Left lung (tissue), 10 donors: Measurements from ENCODE around the gene SUGP2. TPM values are rescaled to one million over a fixed set of nuclear protein-coding genes. Genes with fewer than 3 reads are reported as not detected.

ENCODE experiments used
- ATAC-seq: fragments of 200-7000 bp; cut with Tn5 transposase; one replicate; pipeline ENCODE4 v1.9.1; 2020; ENCODE audit warnings: moderate library complexity
- DNase-seq, 4 donors: peaks; one replicate each; pipeline ENCODE4 v3.0.0-alpha.2; 2013 to 2020
- H3K27ac ChIP-seq, 2 donors: fragments of 200-600 bp; sonication (generic) in 1 of 2; one replicate each; pipeline versions ENCODE4 v1.5.0 to v1.8.0; 2020 to 2021
- H3K27me3 ChIP-seq, 2 donors: fragments of 200-600 bp; sonication (generic) in 1 of 2; one replicate each; pipeline versions ENCODE4 v1.5.0 to v1.8.0; 2020 to 2021
- H3K36me3 ChIP-seq, 2 donors: fragments of 200-600 bp; sonication (generic) in 1 of 2; one replicate each; pipeline versions ENCODE4 v1.5.0 to v1.8.0; 2020 to 2021
- H3K4me1 ChIP-seq, 2 donors: fragments of 200-600 bp; one replicate each; pipeline ENCODE4 v1.8.0; 2021
- H3K4me3 ChIP-seq, 2 donors: fragments of 200-600 bp; sonication (generic) in 1 of 2; one replicate each; pipeline versions ENCODE4 v1.5.0 to v1.8.0; 2020 to 2021; ENCODE audit warnings: mild to moderate bottlenecking in 1 of 2
- H3K9me3 ChIP-seq, 2 donors: fragments of 200-600 bp; sonication (generic) in 1 of 2; one replicate each; pipeline versions ENCODE4 v1.5.0 to v1.8.0; 2020 to 2021
- intact Hi-C, 2 donors: fragments of 100-400 bp; cut with DNase I; formaldehyde crosslinking; loops; one replicate each; pipeline versions ENCODE4 v1.11.2 to v1.14.2; 2022
- polyA plus RNA-seq, 6 donors: library from polyadenylated mRNA; unstranded; fragments of 120-200 nt; gene quantifications; one replicate each; pipeline ENCODE4 v1.2.1, GENCODE V29; 2013; ENCODE audit not compliant: insufficient read length in 6 of 6
- total RNA-seq, 2 donors: library from RNA; stranded (reverse); fragmentation: NEBNext Ultra II Directional; extraction: Animal tissue kit (Norgen Biotek cat#: 25700); gene quantifications; one replicate each; pipeline ENCODE4 v1.2.1, GENCODE V29; 2021
- TF ChIP-seq, protein P1 (sequence below), 2 donors: fragments of 200-600 bp; sonication (generic) in 1 of 2; IDR thresholded peaks; one replicate each; pipeline versions ENCODE4 v1.5.0 to v1.8.0; 2021; ENCODE audit warnings: antibody characterized with exemption in 2 of 2
- donor health status: DM: no; HTN: yes; CAD: no.
- donor health status: DM: no; HTN: no; CAD: no.

SUGP2 gene
- total and polyA plus RNA-seq, 8 donors, result 64.2 to 139 (median 103) TPM

DNA sequence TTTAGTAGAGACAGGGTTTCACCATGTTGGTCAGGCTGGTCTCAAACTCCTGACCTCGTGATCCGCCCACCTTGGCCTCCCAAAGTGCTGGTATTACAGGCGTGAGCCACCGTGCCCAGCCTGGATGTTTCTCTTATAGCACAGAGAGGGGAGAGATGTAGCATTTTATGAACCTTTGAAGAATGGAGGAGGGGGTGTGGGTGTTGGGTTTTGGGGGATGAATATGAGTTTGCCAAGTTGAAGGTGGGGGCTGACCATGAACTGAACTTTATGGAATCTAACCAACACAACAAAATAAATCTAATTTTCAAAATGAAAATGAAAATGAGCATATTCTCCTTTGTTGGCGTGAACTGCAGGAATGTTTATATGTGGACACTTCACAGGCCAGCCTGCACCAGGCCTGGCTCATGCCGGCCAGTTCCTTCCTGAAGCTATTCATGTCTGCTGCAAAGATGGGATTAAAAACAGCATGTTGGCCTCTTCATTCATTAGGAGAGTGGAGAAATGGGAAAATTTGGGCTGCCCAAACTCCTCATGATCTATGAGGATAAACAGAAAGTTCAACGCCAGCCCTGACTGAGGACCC, 52.8 kb downstream of the SUGP2 start:
- H3K27me3 ChIP-seq, result no peaks in the 10 kb centered on the region
- H3K4me3 ChIP-seq, result no peak overlapping the region
- H3K27ac ChIP-seq, result no peak overlapping the region
- ATAC-seq, result no peak
- no peak for DNase-seq
- peaks cover 2 to 15% of the 10 kb centered on the region in 2 donors for H3K4me1 ChIP-seq
- TF ChIP-seq, protein P1, sequence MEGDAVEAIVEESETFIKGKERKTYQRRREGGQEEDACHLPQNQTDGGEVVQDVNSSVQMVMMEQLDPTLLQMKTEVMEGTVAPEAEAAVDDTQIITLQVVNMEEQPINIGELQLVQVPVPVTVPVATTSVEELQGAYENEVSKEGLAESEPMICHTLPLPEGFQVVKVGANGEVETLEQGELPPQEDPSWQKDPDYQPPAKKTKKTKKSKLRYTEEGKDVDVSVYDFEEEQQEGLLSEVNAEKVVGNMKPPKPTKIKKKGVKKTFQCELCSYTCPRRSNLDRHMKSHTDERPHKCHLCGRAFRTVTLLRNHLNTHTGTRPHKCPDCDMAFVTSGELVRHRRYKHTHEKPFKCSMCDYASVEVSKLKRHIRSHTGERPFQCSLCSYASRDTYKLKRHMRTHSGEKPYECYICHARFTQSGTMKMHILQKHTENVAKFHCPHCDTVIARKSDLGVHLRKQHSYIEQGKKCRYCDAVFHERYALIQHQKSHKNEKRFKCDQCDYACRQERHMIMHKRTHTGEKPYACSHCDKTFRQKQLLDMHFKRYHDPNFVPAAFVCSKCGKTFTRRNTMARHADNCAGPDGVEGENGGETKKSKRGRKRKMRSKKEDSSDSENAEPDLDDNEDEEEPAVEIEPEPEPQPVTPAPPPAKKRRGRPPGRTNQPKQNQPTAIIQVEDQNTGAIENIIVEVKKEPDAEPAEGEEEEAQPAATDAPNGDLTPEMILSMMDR (IDR thresholded peaks at IDR 0.05), result no peak
- no peaks in the 10 kb centered on the region for H3K36me3 ChIP-seq
- intact Hi-C loops, result no loop called here
- H3K9me3 ChIP-seq, result no peaks in the 10 kb centered on the region

DNA sequence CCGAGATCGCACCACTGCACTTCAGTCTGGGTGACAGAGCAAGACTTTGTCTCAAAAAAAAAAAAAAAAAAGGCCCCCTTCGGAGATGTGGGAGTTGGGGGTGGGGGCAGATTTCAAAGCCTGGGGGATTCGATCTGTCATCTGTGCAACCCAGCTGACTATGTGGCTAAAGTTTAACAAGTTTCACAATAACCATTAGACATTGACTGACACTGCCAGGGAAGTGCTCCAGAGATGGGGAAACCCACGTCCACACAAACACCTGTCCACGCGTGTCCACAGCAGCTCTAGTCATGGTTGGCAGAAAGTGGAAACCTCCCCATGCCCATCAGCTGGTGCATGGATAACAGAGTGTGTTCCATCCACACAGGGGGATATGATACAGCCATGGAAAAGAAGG, 54.7 kb downstream of the SUGP2 start:
- intact Hi-C loops, result no loop called here
- Histone ChIP-seq H3K4me1 (peaks cover 0 to 13% of the 10 kb centered on the region in 2 donors), H3K36me3 (no peaks in the 10 kb centered on the region), H3K27me3 (no peaks in the 10 kb centered on the region), H3K27ac (no peak overlapping the region), H3K9me3 (no peaks in the 10 kb centered on the region), H3K4me3 (no peak overlapping the region)
- DNase-seq (no peak), ATAC-seq (no peak)
- TF ChIP-seq, protein P1 (IDR thresholded peaks at IDR 0.05), result no peak

DNA sequence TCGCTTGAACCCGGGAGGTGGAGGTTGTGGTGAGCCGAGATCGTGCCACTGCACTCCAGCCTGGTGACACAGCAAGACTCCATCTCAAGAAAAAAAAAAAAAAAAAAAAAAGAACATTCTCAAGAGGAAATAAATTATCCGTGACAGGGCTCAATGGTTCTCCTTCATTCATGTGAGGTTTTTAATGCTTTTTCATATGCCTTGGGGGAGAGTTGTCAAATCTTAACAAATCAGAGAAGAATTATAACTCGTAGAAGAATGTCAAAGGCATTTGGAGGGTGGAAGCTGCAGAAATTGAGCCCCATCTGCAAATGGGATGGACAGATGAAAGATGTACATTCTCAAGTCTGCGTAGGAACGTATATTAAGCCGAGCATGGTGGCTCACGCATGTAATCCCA, 57.4 kb downstream of the SUGP2 start:
- ATAC-seq (no peak), DNase-seq (no peak)
- Histone ChIP-seq H3K27ac (no peak overlapping the region), H3K27me3 (no peaks in the 10 kb centered on the region), H3K4me1 (peaks cover 3 to 41% of the 10 kb centered on the region in 2 donors), H3K9me3 (no peaks in the 10 kb centered on the region), H3K36me3 (no peaks in the 10 kb centered on the region), H3K4me3 (no peak overlapping the region)
- intact Hi-C loops, result no loop called here
- TF ChIP-seq, protein P1 (IDR thresholded peaks at IDR 0.05), result no peak

DNA sequence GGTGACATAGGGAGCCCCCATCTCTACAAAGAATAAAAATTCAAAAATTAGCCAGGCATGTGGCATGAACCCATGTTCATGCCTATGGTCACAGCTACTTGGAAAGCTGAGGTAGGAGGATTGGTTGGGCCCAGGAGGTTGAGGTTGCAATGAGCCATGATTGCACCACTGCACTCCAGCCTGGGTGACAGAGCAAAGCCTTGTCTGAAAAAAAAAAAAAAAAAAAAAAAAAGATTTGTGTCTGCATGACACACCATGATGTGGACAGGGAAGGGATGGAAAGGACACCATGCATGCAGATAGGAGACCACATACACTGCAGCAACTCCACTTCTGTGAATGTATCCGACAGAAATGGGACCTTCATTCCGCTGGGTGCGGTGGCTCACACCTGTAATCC, 58.3 kb downstream of the SUGP2 start:
- intact Hi-C loops, result no loop called here
- H3K27ac ChIP-seq, result no peak overlapping the region
- no peak for ATAC-seq

DNA sequence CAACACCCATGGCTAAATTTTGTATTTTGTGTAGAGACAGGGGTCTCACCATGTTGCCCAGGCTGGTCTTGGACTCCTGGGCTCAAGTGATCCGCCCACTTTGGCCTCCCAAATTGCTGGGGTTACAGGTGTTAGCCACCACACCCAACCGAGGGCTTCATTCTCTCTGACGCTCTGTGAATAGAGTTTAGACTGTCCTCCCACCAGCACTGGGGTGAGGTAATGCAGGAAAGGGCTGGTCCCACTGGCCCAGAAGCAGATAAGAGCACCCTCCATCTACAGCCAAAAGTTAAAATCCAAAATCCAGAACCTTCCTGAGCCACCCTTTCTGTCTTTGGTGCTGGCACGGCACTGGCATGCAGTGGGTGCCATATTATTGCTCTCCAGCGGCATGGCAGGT, 60.5 kb downstream of the SUGP2 start:
- ATAC-seq (no peak), DNase-seq (no peak)
- TF ChIP-seq, protein P1 (IDR thresholded peaks at IDR 0.05), result no peak
- Histone ChIP-seq H3K27ac (peak overlapping the region; percentile 41 to 95), H3K36me3 (no peaks in the 10 kb centered on the region), H3K4me3 (no peak overlapping the region), H3K4me1 (peaks cover 7 to 71% of the 10 kb centered on the region in 2 donors), H3K9me3 (no peaks in the 10 kb centered on the region), H3K27me3 (no peaks in the 10 kb centered on the region)
- intact Hi-C loops, result no loop called here

More for the DNA sequence above, 58.3 kb downstream of the SUGP2 start:
- H3K36me3 ChIP-seq, result no peaks in the 10 kb centered on the region
- H3K9me3 ChIP-seq, result no peaks in the 10 kb centered on the region
- TF ChIP-seq, protein P1 (IDR thresholded peaks at IDR 0.05), result no peak
- peaks cover 3 to 50% of the 10 kb centered on the region in 2 donors for H3K4me1 ChIP-seq
- H3K27me3 ChIP-seq, result no peaks in the 10 kb centered on the region
- H3K4me3 ChIP-seq, result no peak overlapping the region
- DNase-seq, result no peak
